ENCODE data around the gene DTNB.

DTNB gene

DNA sequence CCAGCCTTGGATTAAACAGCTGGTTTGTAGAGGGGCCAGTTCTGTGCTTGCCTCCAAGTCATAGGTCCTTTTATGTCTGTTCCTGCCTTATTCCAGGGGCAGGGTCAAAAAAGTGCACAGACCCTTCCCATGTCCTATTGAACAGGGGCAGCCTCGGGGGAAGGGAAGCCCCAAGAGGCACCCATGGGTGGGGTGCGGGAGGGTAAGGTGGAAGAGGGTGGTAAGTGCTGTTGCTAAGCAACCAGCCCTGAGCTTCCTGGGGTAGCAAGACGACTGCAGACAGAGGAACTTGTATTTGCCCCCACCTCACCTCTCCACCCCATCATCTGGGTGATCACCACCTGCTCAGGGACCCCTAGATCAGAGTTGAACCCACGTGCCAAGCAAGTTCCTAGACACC lies 339.4 kb downstream of the DTNB start:
- no peak overlapping the region for H3K9ac ChIP-seq
- 0 out of 2 replicates have a peak, but pooled peaks cover 22% of the 10 kb centered on the region for H3K36me3 ChIP-seq
- H4K20me1 ChIP-seq, result peaks cover 100% of the 10 kb centered on the region
- H3K4me2 ChIP-seq, result peak overlapping the region; percentile 65
- no peak for TF ChIP-seq Cebpa-rat (IDR thresholded peaks at IDR 0.05)
- H3K4me3 ChIP-seq, result no peak overlapping the region
- H3K4me1 ChIP-seq, result peaks cover 69% of the 10 kb centered on the region
- H3K27ac ChIP-seq, result peak overlapping the region; percentile 18; the same call in 1 of the 2 replicates
- no peaks in the 10 kb centered on the region for H3K9me3 ChIP-seq
- H3K27me3 ChIP-seq, result no peaks in the 10 kb centered on the region

DNA sequence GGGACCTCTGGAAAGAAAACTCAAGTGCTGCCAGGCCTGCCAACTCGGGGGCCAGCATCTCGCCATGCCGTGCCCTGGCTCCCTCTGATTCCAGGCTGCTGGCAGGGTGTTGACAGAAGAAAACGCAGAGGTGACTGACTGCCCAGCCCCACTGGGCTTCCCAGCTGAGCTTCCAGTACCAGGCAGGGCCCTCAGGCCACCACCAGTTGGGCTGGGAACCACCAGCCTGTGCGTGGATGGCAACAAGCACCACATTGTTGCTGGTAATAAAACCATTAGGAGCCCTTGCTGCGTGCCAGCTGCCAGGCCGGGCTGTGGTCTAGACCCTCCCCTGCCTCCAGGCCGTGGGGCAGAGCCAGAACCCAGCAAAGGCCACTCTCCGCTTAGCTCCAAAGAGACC lies 340.8 kb downstream of the DTNB start:
- H3K27me3 ChIP-seq, result no peaks in the 10 kb centered on the region
- H3K9me3 ChIP-seq, result peaks cover 7% of the 10 kb centered on the region
- no peak for TF ChIP-seq Cebpa-rat (IDR thresholded peaks at IDR 0.05)
- H3K4me2 ChIP-seq, result no peak overlapping the region
- H3K36me3 ChIP-seq, result peaks cover 23% of the 10 kb centered on the region
- peaks cover 55% of the 10 kb centered on the region for H3K4me1 ChIP-seq
- H4K20me1 ChIP-seq, result peaks cover 91% of the 10 kb centered on the region
- H3K27ac ChIP-seq, result 0 out of 2 replicates have a peak overlapping the region, but pooled peaks have one; percentile 6
- H3K4me3 ChIP-seq, result no peak overlapping the region
- no peak overlapping the region for H3K9ac ChIP-seq

DNA sequence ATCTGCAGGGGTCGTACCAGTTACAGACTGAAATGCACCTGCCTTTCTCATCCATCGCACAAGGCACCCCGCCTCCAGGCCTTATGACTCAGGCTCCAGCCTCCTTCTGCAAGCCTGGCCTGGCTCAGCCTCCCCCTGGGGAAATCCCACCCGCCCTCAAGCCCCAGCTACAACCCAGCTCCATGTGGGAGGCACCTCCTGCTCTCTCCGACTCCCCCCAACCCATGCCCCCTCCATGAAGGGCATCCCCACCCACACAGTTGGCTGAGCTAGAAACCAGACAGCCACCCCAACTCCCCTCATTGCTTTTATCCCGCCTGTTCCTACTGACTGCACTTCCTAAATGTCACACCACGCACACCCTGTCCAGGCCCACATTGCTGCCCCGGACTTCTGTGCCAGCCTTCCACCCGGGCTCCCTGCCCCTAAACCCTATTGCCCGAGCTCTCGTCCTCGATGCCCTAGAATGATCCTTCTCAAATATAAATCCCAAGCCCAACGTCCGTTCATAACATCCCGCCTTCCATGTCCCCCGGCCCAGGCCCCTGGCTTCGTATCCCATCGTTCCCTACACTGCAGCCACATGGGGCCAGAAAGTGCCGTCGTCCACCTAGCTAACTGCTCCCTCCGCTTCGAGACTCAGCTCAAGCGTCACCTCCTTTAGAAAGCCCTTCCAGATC lies 341.6 kb downstream of the DTNB start:
- H3K36me3 ChIP-seq, result peaks cover 30% of the 10 kb centered on the region
- peak overlapping the region; percentile 12; the same call in 1 of the 2 replicates for H3K4me2 ChIP-seq
- H3K4me1 ChIP-seq, result peaks cover 48% of the 10 kb centered on the region
- TF ChIP-seq Cebpa-rat (IDR thresholded peaks at IDR 0.05), result no peak
- no peak overlapping the region for H3K27ac ChIP-seq
- H4K20me1 ChIP-seq, result peaks cover 83% of the 10 kb centered on the region
- no peak overlapping the region for H3K9ac ChIP-seq
- H3K4me3 ChIP-seq, result no peak overlapping the region
- no peaks in the 10 kb centered on the region for H3K27me3 ChIP-seq
- peaks cover 15% of the 10 kb centered on the region for H3K9me3 ChIP-seq

DNA sequence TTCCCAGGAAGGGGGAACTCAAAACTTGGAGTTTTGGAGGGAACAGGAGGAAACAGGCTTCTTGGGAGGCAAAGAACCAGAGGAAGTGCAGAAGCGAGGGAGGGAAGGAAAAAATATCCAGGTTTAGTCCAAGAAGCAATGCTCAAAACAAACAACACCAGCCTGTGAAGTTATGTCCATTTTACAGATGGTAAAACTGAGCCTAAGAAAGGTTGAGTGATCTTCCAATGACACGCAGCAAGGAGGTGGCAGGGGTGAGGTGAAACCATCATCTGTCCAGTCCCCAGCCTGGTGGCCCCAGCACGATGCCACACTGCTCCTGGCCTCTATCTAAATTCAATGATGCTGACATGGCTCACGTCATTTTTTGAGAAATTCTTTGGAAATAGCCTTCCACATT lies 342.4 kb downstream of the DTNB start:
- no peak overlapping the region for H3K4me2 ChIP-seq
- peaks cover 37% of the 10 kb centered on the region for H3K36me3 ChIP-seq
- peaks cover 74% of the 10 kb centered on the region for H4K20me1 ChIP-seq
- H3K9ac ChIP-seq, result no peak overlapping the region
- H3K4me1 ChIP-seq, result peaks cover 39% of the 10 kb centered on the region
- no peak overlapping the region for H3K27ac ChIP-seq
- TF ChIP-seq Cebpa-rat (IDR thresholded peaks at IDR 0.05), result no peak
- H3K9me3 ChIP-seq, result peaks cover 22% of the 10 kb centered on the region
- no peaks in the 10 kb centered on the region for H3K27me3 ChIP-seq
- no peak overlapping the region for H3K4me3 ChIP-seq

DNA sequence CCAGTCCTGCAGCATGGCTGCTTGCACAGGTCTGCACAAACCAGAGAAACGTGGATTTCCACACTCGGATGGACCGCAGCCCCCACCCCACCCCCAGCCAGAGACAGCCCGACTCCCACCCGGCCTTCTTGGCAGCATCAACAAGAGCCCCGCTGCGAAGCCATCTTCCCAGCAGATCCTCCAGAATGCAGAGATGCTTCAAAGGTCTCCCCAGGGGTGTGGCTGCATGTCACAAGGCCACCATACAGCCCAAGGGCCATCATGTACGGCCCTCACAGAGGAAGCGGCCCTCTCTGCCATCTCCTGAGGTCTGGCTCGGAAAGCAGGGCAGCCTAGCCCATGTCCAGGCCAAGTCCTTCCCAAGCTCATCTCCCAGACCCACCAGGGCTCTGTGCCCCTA lies 343.1 kb downstream of the DTNB start:
- Histone ChIP-seq H3K27me3 (no peaks in the 10 kb centered on the region), H3K4me1 (peaks cover 36% of the 10 kb centered on the region), H4K20me1 (peaks cover 73% of the 10 kb centered on the region), H3K9me3 (peaks cover 22% of the 10 kb centered on the region), H3K4me3 (no peak overlapping the region), H3K9ac (no peak overlapping the region), H3K36me3 (peaks cover 37% of the 10 kb centered on the region), H3K27ac (no peak overlapping the region), H3K4me2 (no peak overlapping the region)
- TF ChIP-seq Cebpa-rat (IDR thresholded peaks at IDR 0.05), result no peak

DNA sequence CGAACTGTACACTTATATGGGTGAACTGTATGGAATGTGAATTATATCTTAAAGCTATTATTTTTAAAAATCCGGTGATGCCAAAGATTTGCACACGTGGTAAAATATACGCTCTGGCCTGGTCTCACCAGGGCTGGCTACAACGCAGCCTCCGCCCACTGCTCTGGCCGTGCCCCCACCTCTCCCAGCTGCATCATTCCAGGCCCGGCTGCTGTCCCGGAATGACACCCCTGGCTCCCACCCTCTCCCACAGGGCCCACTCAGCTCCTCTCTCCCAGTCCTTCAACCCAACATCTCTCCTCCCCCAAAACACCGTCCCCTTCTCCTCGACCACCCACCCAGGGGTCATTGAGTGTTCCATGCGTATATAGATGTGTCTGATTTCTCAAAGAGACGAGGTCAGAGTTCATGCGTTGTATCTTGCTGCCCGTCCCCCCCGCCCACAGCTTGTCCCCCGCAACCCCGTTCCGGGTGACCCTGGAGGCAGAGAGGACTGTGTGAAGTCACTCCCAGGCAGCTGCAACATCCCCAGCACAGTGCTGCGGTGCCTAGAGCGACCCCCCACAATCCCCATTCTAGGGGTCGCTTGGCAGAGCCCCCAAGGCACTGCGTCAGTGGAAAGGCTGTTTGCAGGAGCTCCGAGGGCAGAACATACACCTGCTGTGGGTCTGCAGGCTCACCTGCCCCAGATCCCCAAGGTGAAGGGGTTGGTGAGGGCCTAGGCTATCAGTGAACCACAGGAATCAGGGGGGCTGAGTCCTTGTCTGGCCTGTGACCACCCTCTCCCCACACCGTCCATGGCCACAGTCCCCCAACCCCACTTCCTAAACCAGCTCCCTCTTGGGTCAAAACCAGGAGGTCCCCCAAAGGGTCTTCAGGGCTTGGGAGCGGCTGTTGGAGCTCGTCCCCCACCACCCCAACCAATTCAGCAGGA lies 345.0 kb downstream of the DTNB start:
- Histone ChIP-seq H3K4me2 (no peak overlapping the region), H3K4me1 (peaks cover 26% of the 10 kb centered on the region; the same call in 1 of the 2 replicates), H3K36me3 (peaks cover 41% of the 10 kb centered on the region), H3K27me3 (no peaks in the 10 kb centered on the region), H3K9me3 (peaks cover 22% of the 10 kb centered on the region), H4K20me1 (peaks cover 73% of the 10 kb centered on the region), H3K27ac (no peak overlapping the region), H3K9ac (no peak overlapping the region), H3K4me3 (no peak overlapping the region)
- TF ChIP-seq Cebpa-rat (IDR thresholded peaks at IDR 0.05), result no peak

Measured in BLaER1 (cell line).